Body of pancreas (tissue), 4 donors: ENCODE results near the gene NXPH3. TPM values are rescaled to one million over a fixed set of nuclear protein-coding genes. Genes with fewer than 3 reads are reported as not detected.

Experiments
- ATAC-seq: fragments of 150-250 bp; one replicate; pipeline ENCODE4 v1.9.1; 2016
- DNase-seq, 4 donors: peaks; one replicate each; pipeline ENCODE4 v3.0.0-alpha.2; 2019
- H3K27ac ChIP-seq, 4 donors: fragments of 200-600 bp; sonication (generic); 1 replicate in 3 of 4; 2 replicates in 1 of 4; pipeline versions ENCODE4 v1.5.1 to v1.6.1; 2016 to 2019; ENCODE audit warnings: mild to moderate bottlenecking in 1 of 4, mixed read lengths in 1 of 4, moderate library complexity in 1 of 4
- H3K27me3 ChIP-seq, 2 donors: fragments of 200-600 bp; sonication (generic); one replicate each; pipeline ENCODE4 v1.6.0; 2016; ENCODE audit warnings: mild to moderate bottlenecking in 1 of 2
- H3K36me3 ChIP-seq, 2 donors: fragments of 200-600 bp; sonication (generic); replicated peaks in 1 of 2; 2 replicates each; pipeline ENCODE4 v1.5.1; 2016; ENCODE audit warnings: low read depth in 2 of 2; ENCODE audit not compliant: insufficient read depth in 1 of 2
- H3K4me1 ChIP-seq: fragments of 200-600 bp; sonication (generic); one replicate; pipeline ENCODE4 v1.6.0; 2016
- H3K4me3 ChIP-seq, 2 donors: fragments of 200-600 bp; sonication (generic); 1 replicate in 1 of 2; 2 replicates in 1 of 2; pipeline ENCODE4 v1.5.1; 2016 to 2019
- H3K9me3 ChIP-seq, 3 donors: fragments of 200-600 bp; sonication (generic); 1 replicate in 2 of 3; 2 replicates in 1 of 3; pipeline ENCODE4 v1.5.1; 2016
- POLR2A ChIP-seq, 3 donors: fragments of 450-650 bp; IDR thresholded peaks; one replicate each; pipeline ENCODE4 v1.6.1; 2016; ENCODE audit warnings: antibody characterized with exemption in 3 of 3, mild to moderate bottlenecking in 2 of 3
- WGBS, 2 donors: methylation state at CpG; one replicate each; pipeline ENCODE4 v1.1.5; 2017; 5-methylcytosine and 5-hydroxymethylcytosine counted together
- intact Hi-C: fragments of 100-400 bp; cut with DNase I; formaldehyde crosslinking; loops from one replicate; pipeline ENCODE4 v1.15.1; 2023
- total RNA-seq, 2 donors: library from RNA; depleted of rRNA; stranded (reverse); fragments of >200 nt; gene quantifications; one replicate each; pipeline ENCODE4 v1.1.0, GENCODE V29; 2016
- TF ChIP-seq, protein P1 (sequence below), 7 experiments: fragments of 450-650 bp in 4 of 7; fragments of 200-600 bp in 3 of 7; sonication (generic) in 3 of 7; IDR thresholded peaks; one replicate each; pipeline ENCODE4 v1.5.1; 2016 to 2019; ENCODE audit warnings: antibody characterized with exemption in 7 of 7

Gene NXPH3
- total RNA-seq: under 1 TPM; 0.78 to 0.99 TPM

DNA sequence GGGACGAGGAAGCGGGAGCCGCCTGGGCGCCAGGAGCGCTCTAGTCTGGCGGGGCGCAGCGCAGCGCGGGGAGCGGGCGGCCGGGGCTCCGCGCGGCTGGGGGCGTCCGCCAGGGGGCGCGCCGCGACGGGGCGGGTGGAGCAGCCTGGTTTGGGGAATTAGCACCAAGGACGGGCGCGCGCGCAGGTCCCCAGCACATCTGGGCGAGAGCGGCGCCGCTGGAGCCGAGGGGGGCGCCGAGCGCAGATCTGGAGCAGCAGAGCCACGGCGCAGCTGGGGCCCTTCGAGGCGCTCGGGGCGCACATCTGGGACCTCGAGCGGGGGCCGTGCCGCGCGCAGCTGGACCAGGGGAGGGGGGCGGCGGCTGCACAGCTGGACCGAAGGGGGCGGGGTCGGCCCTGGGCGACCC is at the start of gene NXPH3:
TSS of gene NXPH3 (plus strand) at position 193 of the 409 bp plus-strand sequence. CDS start 349 bp downstream, outside the sequence.
- H3K4me1 ChIP-seq: peaks cover 21% of the 10 kb centered on the region
- peak; percentile 63 for ATAC-seq
- WGBS, 2 donors: 3% methylated on average over 51 of the region's 55 CpGs; no CpG with 5 or more reads in 1 of the 2 donors

DNA sequence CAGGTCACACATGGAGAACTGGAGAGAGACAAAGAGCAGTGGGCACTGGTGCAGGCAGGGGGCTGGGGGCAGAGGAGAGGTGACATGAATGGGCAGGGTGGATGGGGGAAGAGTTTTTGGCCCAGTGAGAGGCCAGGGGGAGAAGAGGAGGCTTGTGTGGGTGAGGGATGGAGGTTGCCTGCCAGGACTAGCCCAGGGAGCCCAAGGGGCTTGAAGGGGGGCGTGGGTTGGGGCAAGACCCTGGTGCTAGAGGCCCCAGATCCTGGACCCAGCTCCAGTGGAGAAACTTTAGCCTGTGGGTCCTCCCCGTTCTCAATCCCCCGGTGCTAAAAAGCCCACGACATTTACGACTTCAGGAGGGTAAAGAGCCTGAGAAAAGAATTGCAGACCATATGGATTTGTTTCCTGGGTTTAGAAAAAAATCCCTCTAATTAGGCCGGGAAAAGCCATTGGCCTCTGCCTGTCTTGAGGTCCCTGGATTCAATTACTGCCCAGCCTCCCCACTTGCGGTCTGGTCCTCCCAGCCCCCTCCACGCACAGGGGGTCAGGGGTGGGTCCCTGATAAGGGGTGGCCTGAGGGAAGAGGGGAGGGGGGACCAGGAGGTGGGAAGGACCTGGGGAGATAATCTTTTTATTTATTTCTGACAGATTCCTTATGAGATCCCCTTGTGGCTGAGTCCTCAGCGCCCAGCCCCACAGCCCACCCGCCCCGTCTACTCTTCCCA is 47.6 kb upstream of the NXPH3 start:
- DNase-seq (no peak), ATAC-seq (no peak)
- Histone ChIP-seq H3K27me3 (no peaks in the 10 kb centered on the region), H3K4me1 (no peaks in the 10 kb centered on the region), H3K9me3 (no peaks in the 10 kb centered on the region), H3K4me3 (no peak overlapping the region), H3K27ac (no peak overlapping the region), H3K36me3 (no peaks in the 10 kb centered on the region)
- no peak for TF ChIP-seq POLR2A (IDR thresholded peaks at IDR 0.05)
- TF ChIP-seq, protein P1, sequence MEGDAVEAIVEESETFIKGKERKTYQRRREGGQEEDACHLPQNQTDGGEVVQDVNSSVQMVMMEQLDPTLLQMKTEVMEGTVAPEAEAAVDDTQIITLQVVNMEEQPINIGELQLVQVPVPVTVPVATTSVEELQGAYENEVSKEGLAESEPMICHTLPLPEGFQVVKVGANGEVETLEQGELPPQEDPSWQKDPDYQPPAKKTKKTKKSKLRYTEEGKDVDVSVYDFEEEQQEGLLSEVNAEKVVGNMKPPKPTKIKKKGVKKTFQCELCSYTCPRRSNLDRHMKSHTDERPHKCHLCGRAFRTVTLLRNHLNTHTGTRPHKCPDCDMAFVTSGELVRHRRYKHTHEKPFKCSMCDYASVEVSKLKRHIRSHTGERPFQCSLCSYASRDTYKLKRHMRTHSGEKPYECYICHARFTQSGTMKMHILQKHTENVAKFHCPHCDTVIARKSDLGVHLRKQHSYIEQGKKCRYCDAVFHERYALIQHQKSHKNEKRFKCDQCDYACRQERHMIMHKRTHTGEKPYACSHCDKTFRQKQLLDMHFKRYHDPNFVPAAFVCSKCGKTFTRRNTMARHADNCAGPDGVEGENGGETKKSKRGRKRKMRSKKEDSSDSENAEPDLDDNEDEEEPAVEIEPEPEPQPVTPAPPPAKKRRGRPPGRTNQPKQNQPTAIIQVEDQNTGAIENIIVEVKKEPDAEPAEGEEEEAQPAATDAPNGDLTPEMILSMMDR (IDR thresholded peaks at IDR 0.05): no peak
- intact Hi-C loops: no loop called here
- 65 to 68% methylated on average over 9 to 11 of the region's 11 CpGs for WGBS, 2 donors

More for the DNA sequence above, at the start of gene NXPH3:
- H3K4me3 ChIP-seq: peak within 1 kb of the TSS in 1 of 2 donors; percentile 29
- peak; percentile 42 to 57 (median 48) for DNase-seq
- no peaks in the 10 kb centered on the region for H3K9me3 ChIP-seq
- H3K27me3 ChIP-seq: peaks cover 0 to 32% of the 10 kb centered on the region in 2 donors
- H3K36me3 ChIP-seq: no peaks in the 10 kb centered on the region
- intact Hi-C loops: loop anchor here (10.0 kb wide), 1 partner anchor 429 kb away; no protein-coding TSS in a partner anchor
- TF ChIP-seq, protein P1 (IDR thresholded peaks at IDR 0.05): peak in 5 of 7 experiments; percentile 15 to 63 (median 38)
- TF ChIP-seq POLR2A (IDR thresholded peaks at IDR 0.05): no peak
- no peak within 1 kb of the TSS for H3K27ac ChIP-seq

DNA sequence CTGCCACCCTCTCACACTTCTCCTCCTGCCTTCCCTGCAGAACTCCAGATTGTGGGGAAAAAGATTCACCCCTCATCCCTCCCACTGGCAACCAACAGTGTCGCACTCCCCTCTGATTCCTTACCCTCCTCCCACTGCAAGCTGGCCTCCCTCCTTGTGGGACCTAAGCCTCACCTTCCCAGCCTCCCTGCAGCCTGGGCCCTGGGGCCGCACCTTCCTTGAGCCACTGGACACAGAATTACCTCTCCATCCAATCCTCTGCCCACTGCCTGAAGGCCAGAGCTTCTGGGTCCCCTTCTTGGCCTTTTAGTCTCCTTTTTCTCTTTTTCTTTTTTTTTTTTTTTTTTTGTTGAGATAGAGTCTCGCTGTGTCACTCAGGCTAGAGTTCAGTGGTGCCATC is 46.7 kb upstream of the NXPH3 start:
- no peaks in the 10 kb centered on the region for H3K27me3 ChIP-seq
- DNase-seq (no peak), ATAC-seq (no peak)
- intact Hi-C loops: no loop called here
- no peaks in the 10 kb centered on the region for H3K9me3 ChIP-seq
- H3K36me3 ChIP-seq: no peaks in the 10 kb centered on the region
- no peaks in the 10 kb centered on the region for H3K4me1 ChIP-seq
- H3K27ac ChIP-seq: no peak overlapping the region
- H3K4me3 ChIP-seq: no peak overlapping the region
- 90 to 97% methylated on average over 3 of the region's 3 CpGs for WGBS, 2 donors
- TF ChIP-seq POLR2A (IDR thresholded peaks at IDR 0.05): no peak
- TF ChIP-seq, protein P1 (IDR thresholded peaks at IDR 0.05): no peak

DNA sequence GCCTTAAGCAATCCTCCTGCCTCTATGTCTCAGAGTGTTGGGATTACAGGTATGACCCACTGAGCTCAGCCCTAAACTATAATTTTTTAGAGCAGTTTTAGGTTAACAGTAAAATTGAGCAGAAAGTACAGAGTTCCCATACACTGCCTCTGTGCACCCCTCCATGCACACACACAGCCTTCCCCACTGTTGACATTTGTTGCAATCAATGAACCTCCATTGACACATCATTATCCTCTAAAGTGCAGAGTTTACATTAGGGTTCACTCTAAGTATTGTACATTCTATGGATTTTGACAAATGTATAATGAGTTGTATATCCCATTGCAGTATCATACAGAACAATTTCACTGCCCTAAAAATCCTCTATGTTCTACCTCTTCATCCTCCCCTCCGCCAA is 45.6 kb upstream of the NXPH3 start:
- Histone ChIP-seq H3K27ac (no peak overlapping the region), H3K4me3 (no peak overlapping the region), H3K36me3 (no peaks in the 10 kb centered on the region), H3K4me1 (no peaks in the 10 kb centered on the region), H3K27me3 (no peaks in the 10 kb centered on the region), H3K9me3 (no peaks in the 10 kb centered on the region)
- WGBS, 2 donors: 91 to 100% methylated on average over 1 of the region's 1 CpG
- TF ChIP-seq POLR2A (IDR thresholded peaks at IDR 0.05): no peak
- TF ChIP-seq, protein P1 (IDR thresholded peaks at IDR 0.05): no peak
- intact Hi-C loops: no loop called here
- DNase-seq: no peak
- no peak for ATAC-seq

DNA sequence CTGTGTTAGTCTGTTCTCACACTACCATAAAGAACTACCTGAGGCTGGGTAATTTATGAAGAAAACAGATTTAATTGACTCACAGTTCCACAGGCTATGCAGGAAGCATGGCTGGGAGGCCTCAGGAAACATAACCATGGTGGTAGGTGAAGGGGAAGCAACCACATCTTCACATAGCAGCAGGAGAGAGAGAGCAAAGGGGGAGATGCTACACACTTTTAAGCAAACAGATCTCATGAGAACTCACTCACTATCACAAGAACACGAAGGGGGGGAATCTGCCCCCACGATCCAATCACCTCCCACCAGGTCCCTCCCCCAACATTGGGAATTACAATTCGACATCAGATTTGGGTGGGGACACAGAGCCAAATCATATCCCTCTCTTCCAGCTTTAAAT is 31.8 kb upstream of the NXPH3 start:
- intact Hi-C loops: no loop called here
- Histone ChIP-seq H3K27ac (no peak overlapping the region), H3K36me3 (no peaks in the 10 kb centered on the region), H3K4me1 (no peaks in the 10 kb centered on the region), H3K9me3 (no peaks in the 10 kb centered on the region), H3K4me3 (no peak overlapping the region), H3K27me3 (no peaks in the 10 kb centered on the region)
- DNase-seq (no peak), ATAC-seq (no peak)
- TF ChIP-seq POLR2A (IDR thresholded peaks at IDR 0.05): no peak
- TF ChIP-seq, protein P1 (IDR thresholded peaks at IDR 0.05): no peak
- WGBS, 2 donors: 69 to 85% methylated on average over 3 of the region's 3 CpGs
